Small intestine (tissue), 7 donors: ENCODE measurements around the gene GPM6B. TPM values are rescaled to one million over a fixed set of nuclear protein-coding genes. Genes with fewer than 3 reads are reported as not detected.

ENCODE experiments used
- DNase-seq, 2 donors: peaks; one replicate each; pipeline versions ENCODE4 v3.0.0 to v3.0.0-alpha.2; 2013
- FAIRE-seq: peaks from 2 replicates; lab custom pipeline; 2012; peaks lifted over from hg19 to GRCh38; lab: Jason Lieb, UNC
- H3K27ac ChIP-seq, 3 donors: one replicate each; pipeline ENCODE4 v1.5.1; 2013; ENCODE audit warnings: low read length in 2 of 3, mild to moderate bottlenecking in 2 of 3, control low read depth in 1 of 3, inconsistent platforms in 1 of 3, low read depth in 1 of 3, moderate library complexity in 1 of 3
- H3K27me3 ChIP-seq, 3 donors: one replicate each; pipeline ENCODE4 v1.6.1; 2013; ENCODE audit warnings: low read length in 3 of 3, inconsistent platforms in 1 of 3; ENCODE audit not compliant: control insufficient read depth in 3 of 3, insufficient read depth in 3 of 3
- H3K36me3 ChIP-seq, 3 donors: one replicate each; pipeline ENCODE4 v1.6.1; 2013; ENCODE audit warnings: low read length in 3 of 3, inconsistent platforms in 1 of 3, low read depth in 1 of 3, mild to moderate bottlenecking in 1 of 3, moderate library complexity in 1 of 3; ENCODE audit not compliant: control insufficient read depth in 3 of 3, insufficient read depth in 2 of 3
- H3K4me1 ChIP-seq, 3 donors: one replicate each; pipeline ENCODE4 v1.6.1; 2013; ENCODE audit warnings: low read length in 2 of 3, inconsistent platforms in 1 of 3, low read depth in 1 of 3, mild to moderate bottlenecking in 1 of 3, moderate library complexity in 1 of 3; ENCODE audit not compliant: control insufficient read depth in 3 of 3, insufficient read depth in 2 of 3
- H3K4me3 ChIP-seq, 3 donors: one replicate each; pipeline ENCODE4 v1.5.1; 2013; ENCODE audit warnings: low read length in 3 of 3, control low read depth in 1 of 3, inconsistent platforms in 1 of 3, low read depth in 1 of 3, mild to moderate bottlenecking in 1 of 3, moderate library complexity in 1 of 3
- H3K9me3 ChIP-seq, 2 donors: one replicate each; pipeline ENCODE4 v1.6.1; 2013; ENCODE audit warnings: low read depth in 1 of 2, low read length in 1 of 2; ENCODE audit not compliant: control insufficient read depth in 2 of 2, insufficient read depth in 1 of 2
- WGBS, 3 donors: extraction: QIAGEN DNeasy Blood & Tissue Kit; methylation state at CpG; one replicate each; pipeline ENCODE4 v1.1.7; 2013; 5-methylcytosine and 5-hydroxymethylcytosine counted together
- polyA plus RNA-seq, 4 donors: library from polyadenylated mRNA; stranded (reverse) in 3 of 4; unstranded in 1 of 4; fragments of 200-250 nt in 3 of 4; fragments of 120-200 nt in 1 of 4; gene quantifications; one replicate each; pipeline versions ENCODE4 v1.2.1 to v1.2.3, GENCODE V29; 2013
- donor health status: healthy with polysubstance abuse.
- donor health status: control.
- donor health status: control.
- donor health status: Bipolar disorder and iron deficiency.
- donor health status: healthy.

The GPM6B gene
- polyA plus RNA-seq, 4 donors = 0.54 to 4.9 (median 2.9) TPM

DNA sequence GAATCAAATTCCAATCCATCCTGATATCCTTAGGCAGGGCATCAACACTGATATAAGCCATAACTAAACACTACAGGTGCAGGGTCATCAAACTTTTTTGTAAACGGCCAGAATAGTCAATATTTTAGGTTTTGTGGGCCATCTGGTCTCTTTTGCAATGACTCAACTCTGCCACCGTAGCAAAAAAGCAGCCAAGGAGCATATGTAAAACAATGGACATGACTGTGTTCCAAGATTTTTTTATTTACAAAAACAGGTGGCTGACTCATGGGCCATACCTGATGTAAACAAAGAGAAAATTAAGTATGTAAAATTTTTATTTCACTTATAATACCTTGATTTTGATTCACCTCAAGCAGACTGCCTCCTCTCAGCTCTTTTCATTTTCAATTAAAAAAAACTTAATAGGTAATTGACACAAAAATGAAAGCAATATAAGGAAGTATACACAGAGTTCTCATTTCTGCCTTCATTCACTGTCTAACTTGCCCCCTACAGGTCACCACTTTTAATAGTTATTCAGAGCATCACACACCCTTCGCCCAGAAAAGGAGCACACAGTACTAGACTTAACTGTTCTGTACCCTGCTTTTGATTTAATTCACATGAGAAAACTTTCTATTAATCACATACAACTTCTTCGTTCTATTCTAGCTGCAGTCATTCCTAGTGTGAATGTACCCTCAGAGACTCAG is 35.3 kb upstream of the GPM6B start:
- DNase-seq (no peak), FAIRE-seq (no peak)
- Histone ChIP-seq H3K4me3 (no peak overlapping the region), H3K4me1 (no peaks in the 10 kb centered on the region), H3K27ac (no peak overlapping the region), H3K27me3 (peaks cover 0 to 2% (median 0%) of the 10 kb centered on the region in 3 donors), H3K9me3 (no peaks in the 10 kb centered on the region), H3K36me3 (no peaks in the 10 kb centered on the region)
- 40 to 62% (median 45%) methylated on average over 4 of the region's 4 CpGs for WGBS, 3 donors

DNA sequence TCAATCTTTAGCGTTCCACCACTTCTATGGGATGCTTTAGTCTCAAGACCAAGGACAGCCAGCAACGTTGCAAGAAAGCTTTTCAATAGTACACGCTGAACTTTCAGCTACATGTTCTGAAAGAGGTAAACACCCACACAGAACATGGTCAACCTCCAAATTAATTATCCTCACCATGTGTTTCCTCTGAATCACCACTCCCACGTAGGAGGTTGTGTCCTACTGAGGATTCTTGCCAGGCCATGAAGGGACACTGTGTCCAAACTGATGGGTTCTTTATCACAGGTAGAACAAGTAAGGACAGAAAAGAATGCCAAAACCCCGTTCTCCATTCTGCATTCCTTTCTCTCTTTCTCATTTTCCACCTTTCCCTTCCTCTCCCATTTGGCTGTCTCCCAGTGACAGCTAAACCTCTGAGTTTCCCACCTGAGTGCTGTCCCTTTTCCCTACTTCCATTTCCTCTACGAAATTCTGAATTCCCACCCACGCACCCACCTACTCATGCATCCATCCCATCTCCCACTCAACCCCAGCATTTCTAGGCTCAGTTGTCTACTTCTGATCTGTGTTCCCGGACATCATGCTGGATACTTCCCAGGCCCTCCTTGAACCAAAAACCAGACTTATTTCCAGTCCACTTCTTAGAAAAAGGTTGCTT is 29.0 kb upstream of the GPM6B start:
- H3K9me3 ChIP-seq = no peaks in the 10 kb centered on the region
- no peak for DNase-seq

DNA sequence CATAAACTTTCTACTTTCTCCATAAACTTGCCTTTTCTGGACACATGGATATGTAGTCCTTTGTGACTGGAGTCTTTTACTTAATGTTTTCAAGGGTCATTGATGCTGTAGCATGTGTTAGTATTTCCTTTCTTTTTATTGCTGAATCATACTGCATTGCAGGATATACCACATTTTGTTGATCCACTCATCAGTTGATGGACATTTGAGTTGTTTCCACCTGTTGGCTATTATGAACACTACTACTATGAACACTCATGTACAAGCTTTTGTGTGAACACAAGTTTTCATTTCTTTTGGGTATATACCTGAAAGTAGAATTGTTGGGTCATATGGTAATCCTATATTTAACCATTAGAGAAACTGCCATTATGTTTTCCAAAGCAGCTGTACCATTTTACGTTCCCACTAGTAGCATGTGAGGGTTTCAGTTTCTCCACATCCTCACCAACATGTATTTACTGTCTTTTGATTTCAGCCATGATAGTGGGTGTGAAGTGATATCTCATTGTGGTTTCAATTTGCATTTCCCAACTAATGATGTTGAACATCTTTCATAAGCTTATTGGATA is 26.3 kb upstream of the GPM6B start:
- 59 to 74% (median 68%) methylated on average over 1 of the region's 1 CpG for WGBS, 3 donors
- FAIRE-seq (no peak), DNase-seq (no peak)
- Histone ChIP-seq H3K4me1 (no peaks in the 10 kb centered on the region), H3K36me3 (no peaks in the 10 kb centered on the region), H3K27ac (no peak overlapping the region), H3K4me3 (no peak overlapping the region), H3K9me3 (no peaks in the 10 kb centered on the region), H3K27me3 (no peaks in the 10 kb centered on the region)

More for the DNA sequence above, 29.0 kb upstream of the GPM6B start:
- no peaks in the 10 kb centered on the region for H3K36me3 ChIP-seq
- 67 to 82% (median 69%) methylated on average over 8 of the region's 8 CpGs for WGBS, 3 donors
- no peak overlapping the region for H3K4me3 ChIP-seq
- FAIRE-seq = no peak
- H3K27ac ChIP-seq = no peak overlapping the region
- no peaks in the 10 kb centered on the region for H3K4me1 ChIP-seq
- no peaks in the 10 kb centered on the region for H3K27me3 ChIP-seq

DNA sequence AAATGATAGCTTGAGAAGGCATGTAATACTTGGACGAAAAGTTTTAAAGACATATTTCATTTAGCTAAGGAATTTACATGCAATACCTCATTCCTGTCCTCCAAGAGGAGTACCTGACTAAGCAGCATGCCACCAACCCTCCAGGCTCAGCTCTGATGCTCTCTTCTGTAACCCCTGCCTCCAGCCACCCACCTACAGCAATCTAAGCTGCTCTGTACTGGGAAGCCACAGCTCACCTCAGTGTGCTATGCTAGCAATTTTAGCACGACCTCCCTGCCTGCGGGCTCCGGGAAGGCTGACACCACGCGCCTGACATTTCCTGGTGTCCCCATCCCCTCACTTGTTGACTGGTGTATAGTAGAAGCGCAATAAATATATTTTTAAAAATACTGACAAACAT is 23.2 kb upstream of the GPM6B start:
- H3K27ac ChIP-seq = no peak overlapping the region
- DNase-seq (no peak), FAIRE-seq (no peak)
- H3K4me1 ChIP-seq = no peaks in the 10 kb centered on the region
- 84 to 90% (median 89%) methylated on average over 7 of the region's 7 CpGs for WGBS, 3 donors
- no peaks in the 10 kb centered on the region for H3K27me3 ChIP-seq
- H3K4me3 ChIP-seq = no peak overlapping the region
- no peaks in the 10 kb centered on the region for H3K36me3 ChIP-seq
- H3K9me3 ChIP-seq = no peaks in the 10 kb centered on the region

DNA sequence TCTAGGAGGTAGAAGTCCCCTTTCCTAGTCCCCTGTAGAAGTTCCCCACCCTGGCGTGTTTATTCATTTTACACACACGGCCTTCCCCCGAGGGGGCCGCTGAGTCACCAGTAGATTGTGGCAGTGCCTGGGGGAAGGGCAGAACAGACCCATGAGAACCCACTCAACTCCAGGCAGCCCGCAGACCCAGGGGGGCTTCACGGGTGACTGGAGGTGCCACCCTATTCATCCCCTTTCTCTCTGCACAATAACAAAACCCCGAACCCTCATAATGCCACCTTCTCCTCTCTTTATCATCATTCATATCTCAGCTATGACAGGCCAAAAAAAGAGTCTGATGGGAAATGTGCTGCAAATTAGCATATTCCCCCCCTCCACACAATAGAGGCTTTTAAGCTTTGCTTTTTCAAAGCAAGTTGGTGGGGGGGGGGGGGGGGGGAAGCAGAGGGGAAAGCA is 20.4 kb upstream of the GPM6B start:
- Histone ChIP-seq H3K4me1 (no peaks in the 10 kb centered on the region), H3K4me3 (no peak overlapping the region), H3K36me3 (no peaks in the 10 kb centered on the region), H3K27ac (no peak overlapping the region), H3K9me3 (no peaks in the 10 kb centered on the region), H3K27me3 (no peaks in the 10 kb centered on the region)
- FAIRE-seq (no peak), DNase-seq (no peak)
- 28 to 56% (median 37%) methylated on average over 7 of the region's 7 CpGs for WGBS, 3 donors

DNA sequence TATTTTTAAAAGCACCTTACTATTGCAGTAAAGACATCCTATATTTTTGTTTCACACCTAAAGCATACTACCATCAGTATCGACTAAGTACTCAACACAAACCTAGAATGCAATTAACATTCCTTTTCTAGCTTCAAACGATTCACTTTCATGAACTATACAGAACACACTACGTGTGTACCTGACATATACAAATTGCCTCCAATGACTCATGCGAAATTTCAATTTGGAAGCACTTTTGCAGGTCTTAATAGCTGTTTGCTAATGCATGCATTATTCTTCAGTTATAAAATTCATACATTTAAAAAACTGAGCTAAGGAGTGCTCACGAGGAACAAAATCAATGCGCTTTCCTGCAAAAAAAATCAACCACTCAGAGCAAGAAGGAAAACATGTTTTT is 19.7 kb upstream of the GPM6B start:
- Histone ChIP-seq H3K9me3 (no peaks in the 10 kb centered on the region), H3K27me3 (no peaks in the 10 kb centered on the region), H3K4me1 (no peaks in the 10 kb centered on the region), H3K27ac (no peak overlapping the region), H3K4me3 (no peak overlapping the region), H3K36me3 (no peaks in the 10 kb centered on the region)
- DNase-seq = no peak
- WGBS, 3 donors = 62 to 69% (median 67%) methylated on average over 6 of the region's 6 CpGs
- FAIRE-seq = no peak

DNA sequence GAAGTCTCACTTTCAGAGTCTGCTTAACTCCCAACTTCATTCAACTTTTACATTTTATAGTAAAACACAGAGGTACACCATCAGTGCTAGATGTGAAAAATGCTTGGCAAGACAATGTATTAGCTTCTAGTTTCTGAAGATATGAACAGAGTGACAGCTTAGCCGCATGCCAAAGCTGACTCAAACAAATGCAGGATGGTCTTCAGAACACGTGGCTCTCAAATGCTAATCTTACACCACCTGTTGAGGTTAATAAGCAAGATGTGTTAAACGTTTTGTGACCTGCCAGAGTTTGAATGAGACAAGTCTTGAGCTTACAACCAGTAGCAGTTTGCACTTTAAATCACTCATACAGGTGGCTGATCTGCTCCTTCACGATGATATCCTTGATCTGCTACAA is 18.9 kb upstream of the GPM6B start:
- DNase-seq = no peak
- Histone ChIP-seq H3K36me3 (no peaks in the 10 kb centered on the region), H3K9me3 (no peaks in the 10 kb centered on the region), H3K4me3 (no peak overlapping the region), H3K27ac (no peak overlapping the region), H3K27me3 (no peaks in the 10 kb centered on the region), H3K4me1 (no peaks in the 10 kb centered on the region)
- WGBS, 3 donors = 27 to 56% (median 30%) methylated on average over 4 of the region's 4 CpGs
- no peak for FAIRE-seq

DNA sequence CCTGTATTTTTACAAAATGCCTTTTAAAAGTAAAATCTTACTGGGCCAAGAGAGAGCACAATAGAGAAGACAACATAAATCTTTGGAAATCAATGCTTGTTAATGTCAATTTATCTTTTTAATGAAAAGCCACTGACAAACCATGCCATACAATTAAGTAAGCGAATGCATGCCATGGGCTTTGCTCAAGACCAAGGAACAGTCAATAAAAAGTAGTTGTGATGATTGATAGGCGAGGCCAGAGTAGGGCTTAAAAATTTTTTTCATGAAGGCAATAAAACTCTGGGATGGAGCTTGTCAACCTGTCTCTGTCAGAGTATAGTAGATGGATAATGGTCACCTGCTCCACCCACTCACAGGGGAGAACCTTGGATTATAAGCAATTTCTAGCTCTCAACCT is 17.5 kb upstream of the GPM6B start:
- FAIRE-seq (no peak), DNase-seq (no peak)
- Histone ChIP-seq H3K27me3 (no peaks in the 10 kb centered on the region), H3K4me3 (no peak overlapping the region), H3K27ac (no peak overlapping the region), H3K36me3 (no peaks in the 10 kb centered on the region), H3K4me1 (no peaks in the 10 kb centered on the region), H3K9me3 (no peaks in the 10 kb centered on the region)
- WGBS, 3 donors = 53 to 77% (median 76%) methylated on average over 2 of the region's 2 CpGs
